ENCODE data around the gene RAPGEF2. TPM values are rescaled to one million over a fixed set of nuclear protein-coding genes. Genes with fewer than 3 reads are reported as not detected.

RAPGEF2 gene
- total RNA-seq, 1 experiment from 2014 or later, result 37.1 TPM

GRCh38 chr4:159389756-159390155 lies 286.9 kb downstream of the RAPGEF2 start:
- H3K23ac ChIP-seq (ENCODE audit: insufficient read length, low read depth, low read length), result no peak overlapping the region
- H3T11ph ChIP-seq (ENCODE audit: low read length), result no peak overlapping the region
- H4K8ac ChIP-seq (replicated peaks; ENCODE audit: insufficient read length, low read depth, low read length), result no peak overlapping the region
- no peaks in the 10 kb centered on the region for H3K4me1 ChIP-seq (ENCODE audit: insufficient read depth, low read length)
- H3K4ac ChIP-seq (ENCODE audit: low read depth, low read length), result no peak overlapping the region
- DNase-seq, result no peak
- H4K20me1 ChIP-seq (ENCODE audit: control insufficient read depth, insufficient read depth, insufficient read length), result no peaks in the 10 kb centered on the region
- no peak overlapping the region for H4K5ac ChIP-seq (ENCODE audit: insufficient read length, low read depth, low read length)
- H2BK5ac ChIP-seq (ENCODE audit: insufficient read length, low read length), result no peak overlapping the region
- H3K9me3 ChIP-seq (ENCODE audit: control insufficient read depth, low read depth, low read length), result no peaks in the 10 kb centered on the region
- H3K4me3 Mint-ChIP-seq, result no peak overlapping the region
- no peaks in the 10 kb centered on the region for H3K23me2 ChIP-seq (ENCODE audit: insufficient read length, low read depth, low read length, poor library complexity, severe bottlenecking)
- no peak overlapping the region for H3K27ac Mint-ChIP-seq
- no peak overlapping the region for H2BK120ac ChIP-seq (ENCODE audit: low read depth, low read length, poor library complexity, severe bottlenecking)
- no peak overlapping the region for H2BK12ac ChIP-seq (ENCODE audit: insufficient read length, low read depth, low read length)
- no peaks in the 10 kb centered on the region for H3K79me1 ChIP-seq (ENCODE audit: insufficient read depth, low read depth, low read length, poor library complexity, severe bottlenecking)
- H2BK15ac ChIP-seq (ENCODE audit: low read depth, low read length), result no peak overlapping the region
- no peak overlapping the region for H3K9ac ChIP-seq (ENCODE audit: extremely low read depth, insufficient read length, low read length)
- H2AFZ ChIP-seq (ENCODE audit: low read length), result no peak overlapping the region
- H3K27me3 Mint-ChIP-seq (ENCODE audit: low read depth), result peaks cover 76% of the 10 kb centered on the region
- WGBS (ENCODE audit: extremely low coverage, insufficient read length, low lambda C conversion rate), result no CpG with 5 or more reads among the region's 23 CpGs
- H3K27ac ChIP-seq (ENCODE audit: insufficient read length, low read depth, low read length), result no peak overlapping the region
- peaks cover 0 to 8% (median 0%) of the 10 kb centered on the region in 3 experiments; a peak in 3 of 7 replicates for H3K36me3 Mint-ChIP-seq (ENCODE audit: insufficient read depth in 1 of 3, low read depth in 3 of 3)
- H3K4me2 ChIP-seq (ENCODE audit: insufficient read depth, insufficient read length, low read length), result no peak overlapping the region
- TF ChIP-seq CTCF (conservative IDR thresholded peaks at IDR 0.05), result no peak
- H3K4me1 Mint-ChIP-seq, result peaks cover 3 to 11% of the 10 kb centered on the region in 2 experiments; a peak in 2 of 4 replicates
- H2AK5ac ChIP-seq (ENCODE audit: insufficient read length, low read length), result no peak overlapping the region
- H3K18ac ChIP-seq (ENCODE audit: insufficient read length, low read depth, low read length), result no peak overlapping the region
- H3K79me2 ChIP-seq (ENCODE audit: insufficient read depth, low read length), result no peaks in the 10 kb centered on the region
- no peak overlapping the region for H4K91ac ChIP-seq (ENCODE audit: insufficient read length, low read depth, low read length)
- no peak overlapping the region for H3K56ac ChIP-seq (ENCODE audit: insufficient read length, low read depth, low read length)
- no peak overlapping the region for H3K14ac ChIP-seq (ENCODE audit: insufficient read depth, low read length)
- H3K9me3 Mint-ChIP-seq, result peaks cover 9 to 16% of the 10 kb centered on the region in 2 experiments; a peak in 3 of 5 replicates
- no peak overlapping the region for H2BK20ac ChIP-seq (ENCODE audit: low read depth, low read length, poor library complexity, severe bottlenecking)
- peaks cover 7% of the 10 kb centered on the region; the same call in 1 of the 2 replicates for H3K27me3 ChIP-seq (ENCODE audit: insufficient read depth, low read length)
